H9 (cell line): ENCODE results near the gene HBS1L. TPM values are rescaled to one million over a fixed set of nuclear protein-coding genes. Genes with fewer than 3 reads are reported as not detected.

Experiments used
- DNase-seq: peaks from one replicate; pipeline ENCODE4 v3.0.0-alpha.2; 2017
- H2AFZ ChIP-seq: one replicate; pipeline ENCODE4 v1.6.1; 2013; ENCODE audit warnings: mild to moderate bottlenecking, low read length, control low read depth, moderate library complexity
- H2AK5ac ChIP-seq: 2 replicates; pipeline ENCODE4 v1.6.1; 2013; ENCODE audit warnings: low read length, control low read depth, mixed read lengths; ENCODE audit not compliant: insufficient read length
- H2BK120ac ChIP-seq: one replicate; pipeline ENCODE4 v1.6.1; 2013; ENCODE audit warnings: low read depth, mild to moderate bottlenecking, low read length, control low read depth, inconsistent platforms; ENCODE audit not compliant: poor library complexity, severe bottlenecking
- H2BK12ac ChIP-seq: 2 replicates; pipeline ENCODE4 v1.6.1; 2013; ENCODE audit warnings: low read length, control low read depth, mixed read lengths, low read depth; ENCODE audit not compliant: insufficient read length
- H2BK15ac ChIP-seq: 2 replicates; pipeline ENCODE4 v1.6.1; 2013; ENCODE audit warnings: low read depth, low read length, control low read depth
- H2BK20ac ChIP-seq: one replicate; pipeline ENCODE4 v1.6.1; 2013; ENCODE audit warnings: low read depth, mild to moderate bottlenecking, low read length, control low read depth, inconsistent platforms; ENCODE audit not compliant: poor library complexity, severe bottlenecking
- H2BK5ac ChIP-seq: 2 replicates; pipeline ENCODE4 v1.6.1; 2013; ENCODE audit warnings: low read length, control low read depth, mixed read lengths; ENCODE audit not compliant: insufficient read length
- H3K14ac ChIP-seq: 2 replicates; pipeline ENCODE4 v1.6.1; 2013; ENCODE audit warnings: low read length, control low read depth; ENCODE audit not compliant: insufficient read depth
- H3K18ac ChIP-seq: 2 replicates; pipeline ENCODE4 v1.6.1; 2013; ENCODE audit warnings: low read depth, mild to moderate bottlenecking, mixed read lengths, low read length, control low read depth; ENCODE audit not compliant: insufficient read length
- H3K23ac ChIP-seq: 2 replicates; pipeline ENCODE4 v1.6.1; 2013; ENCODE audit warnings: low read length, control low read depth, mixed read lengths, low read depth; ENCODE audit not compliant: insufficient read length
- H3K23me2 ChIP-seq: 2 replicates; pipeline ENCODE4 v1.6.1; 2013; ENCODE audit warnings: low read depth, mild to moderate bottlenecking, mixed read lengths, low read length, control low read depth; ENCODE audit not compliant: insufficient read length, poor library complexity, severe bottlenecking
- H3K27ac ChIP-seq: 2 replicates; pipeline ENCODE4 v1.5.1; 2013; ENCODE audit warnings: low read length, control low read depth, mixed read lengths, low read depth; ENCODE audit not compliant: insufficient read length
- H3K27me3 ChIP-seq: 2 replicates; pipeline ENCODE4 v1.6.1; 2013; ENCODE audit warnings: low read length, control low read depth, inconsistent platforms; ENCODE audit not compliant: insufficient read depth
- H3K4ac ChIP-seq: 2 replicates; pipeline ENCODE4 v1.6.1; 2013; ENCODE audit warnings: low read depth, mild to moderate bottlenecking, control low read depth, inconsistent platforms, low read length, moderate library complexity
- H3K4me1 ChIP-seq: 2 replicates; pipeline ENCODE4 v1.6.1; 2013; ENCODE audit warnings: low read length, control low read depth, inconsistent platforms; ENCODE audit not compliant: insufficient read depth
- H3K4me2 ChIP-seq: 2 replicates; pipeline ENCODE4 v1.6.1; 2013; ENCODE audit warnings: low read length, control low read depth, mixed read lengths; ENCODE audit not compliant: insufficient read length, insufficient read depth
- H3K56ac ChIP-seq: 2 replicates; pipeline ENCODE4 v1.6.1; 2013; ENCODE audit warnings: low read depth, mild to moderate bottlenecking, mixed read lengths, low read length, control low read depth; ENCODE audit not compliant: insufficient read length
- H3K79me1 ChIP-seq: 2 replicates; pipeline ENCODE4 v1.6.1; 2013; ENCODE audit warnings: low read depth, mild to moderate bottlenecking, moderate library complexity, low read length, control low read depth, inconsistent platforms; ENCODE audit not compliant: insufficient read depth, poor library complexity, severe bottlenecking
- H3K79me2 ChIP-seq: 2 replicates; pipeline ENCODE4 v1.6.1; 2013; ENCODE audit warnings: low read length, control low read depth, inconsistent platforms; ENCODE audit not compliant: insufficient read depth
- H3K9ac ChIP-seq: 2 replicates; pipeline ENCODE4 v1.6.1; 2013; ENCODE audit warnings: low read length, control low read depth, mixed read lengths; ENCODE audit not compliant: insufficient read length; ENCODE audit errors: extremely low read depth
- H3K9me3 ChIP-seq: one replicate; pipeline ENCODE4 v1.6.1; 2013; ENCODE audit warnings: low read depth, low read length, inconsistent platforms; ENCODE audit not compliant: control insufficient read depth
- H3T11ph ChIP-seq: one replicate; pipeline ENCODE4 v1.6.1; 2013; ENCODE audit warnings: mild to moderate bottlenecking, low read length, control low read depth, inconsistent platforms
- H4K20me1 ChIP-seq: one replicate; pipeline ENCODE4 v1.6.1; 2013; ENCODE audit not compliant: control insufficient read depth, insufficient read length, insufficient read depth
- H4K5ac ChIP-seq: 2 replicates; pipeline ENCODE4 v1.6.1; 2013; ENCODE audit warnings: low read depth, mild to moderate bottlenecking, mixed read lengths, low read length, control low read depth; ENCODE audit not compliant: insufficient read length
- H4K8ac ChIP-seq: replicated peaks from 2 replicates; pipeline ENCODE4 v1.6.1; 2013; ENCODE audit warnings: low read length, control low read depth, mixed read lengths, low read depth; ENCODE audit not compliant: insufficient read length
- H4K91ac ChIP-seq: 2 replicates; pipeline ENCODE4 v1.6.1; 2013; ENCODE audit warnings: low read depth, mild to moderate bottlenecking, moderate library complexity, mixed read lengths, low read length, control low read depth; ENCODE audit not compliant: insufficient read length
- H3K27ac Mint-ChIP-seq, 3 experiments: 2 replicates in 2 of 3; 3 replicates in 1 of 3; pipeline ENCODE4 v1.8.0; 2020 to 2021; ENCODE audit warnings: mixed read lengths in 3 of 3, mild to moderate bottlenecking in 1 of 3, moderate library complexity in 1 of 3
- H3K27me3 Mint-ChIP-seq: 2 replicates; pipeline ENCODE4 v1.8.0; 2021; ENCODE audit warnings: low read depth, mild to moderate bottlenecking, moderate library complexity, mixed read lengths
- H3K36me3 Mint-ChIP-seq, 3 experiments: 2 replicates in 2 of 3; 3 replicates in 1 of 3; pipeline ENCODE4 v1.8.0; 2020 to 2021; ENCODE audit warnings: low read depth in 3 of 3, mixed read lengths in 3 of 3; ENCODE audit not compliant: insufficient read depth in 1 of 3
- H3K4me1 Mint-ChIP-seq, 2 experiments: 2 replicates each; pipeline ENCODE4 v1.8.0; 2020; ENCODE audit warnings: mixed read lengths in 2 of 2
- H3K4me3 Mint-ChIP-seq, 2 experiments: 2 replicates in 1 of 2; 3 replicates in 1 of 2; pipeline ENCODE4 v1.8.0; 2020 to 2021; ENCODE audit warnings: mild to moderate bottlenecking in 2 of 2, mixed read lengths in 2 of 2, moderate library complexity in 1 of 2
- H3K9me3 Mint-ChIP-seq, 2 experiments: 2 replicates in 1 of 2; 3 replicates in 1 of 2; pipeline ENCODE4 v1.8.0; 2020; ENCODE audit warnings: mild to moderate bottlenecking in 2 of 2, mixed read lengths in 2 of 2, moderate library complexity in 1 of 2
- CTCF ChIP-seq: fragments of 200-600 bp; sonication (generic); conservative IDR thresholded peaks from 3 replicates; pipeline ENCODE4 v1.8.0; 2021; ENCODE audit warnings: antibody characterized with exemption, mild to moderate bottlenecking
- WGBS: extraction: QIAGEN DNeasy Blood & Tissue Kit; methylation state at CpG from one replicate; pipeline ENCODE4 v1.1.7; 2013; ENCODE audit warnings: missing lambda C conversion rate, low lambda C conversion rate, mixed read lengths; ENCODE audit not compliant: insufficient read length; ENCODE audit errors: extremely low coverage; 5-methylcytosine and 5-hydroxymethylcytosine counted together
- total RNA-seq: library from RNA; stranded (reverse); gene quantifications from 2 replicates; pipeline ENCODE4 v1.2.1, GENCODE V29; 2021

The HBS1L gene
- total RNA-seq, 1 experiment from 2014 or later, result 110 TPM

- Histone ChIP-seq H3K27ac (no peak overlapping the region), H3K9ac (no peak overlapping the region), H3K23ac (no peak overlapping the region), H4K5ac (no peak overlapping the region), H4K8ac (no peak overlapping the region), H3K27me3 (no peaks in the 10 kb centered on the region), H2AK5ac (no peak overlapping the region), H3K4me1 (no peaks in the 10 kb centered on the region), H3K4me2 (no peak overlapping the region), H3K14ac (no peak overlapping the region), H4K20me1 (no peaks in the 10 kb centered on the region), H3T11ph (no peak overlapping the region), H4K91ac (no peak overlapping the region), H2BK5ac (no peak overlapping the region), H3K56ac (no peak overlapping the region), H2BK120ac (no peak overlapping the region), H3K79me2 (peaks cover 19% of the 10 kb centered on the region; the same call in 1 of the 2 replicates), H2BK15ac (no peak overlapping the region), H3K4ac (no peak overlapping the region), H3K18ac (no peak overlapping the region), H3K79me1 (no peaks in the 10 kb centered on the region), H2BK20ac (no peak overlapping the region), H3K23me2 (no peaks in the 10 kb centered on the region), H2AFZ (no peak overlapping the region), H3K9me3 (no peaks in the 10 kb centered on the region), H2BK12ac (no peak overlapping the region)
- TF ChIP-seq CTCF, result no peak
- no CpG with 5 or more reads among the region's 5 CpGs for WGBS
- peaks cover 13 to 20% of the 10 kb centered on the region in 2 experiments for H3K4me1 Mint-ChIP-seq
- peaks cover 1% of the 10 kb centered on the region for H3K27me3 Mint-ChIP-seq
- DNase-seq, result no peak
- no peaks in the 10 kb centered on the region; a peak in 2 of 7 replicates for H3K36me3 Mint-ChIP-seq
- no peaks in the 10 kb centered on the region for H3K9me3 Mint-ChIP-seq
- H3K4me3 Mint-ChIP-seq, result no peak overlapping the region; a peak in 1 of 5 replicates
- no peak overlapping the region for H3K27ac Mint-ChIP-seq
Measured at GRCh38 chr6:135056632-135057031, 2.0 kb upstream of the HBS1L start.
